Measurements from ENCODE around the gene PCDHGA1.
"Not testable (repeated sequence)": the region's sequence is repeated elsewhere in the genome, so short reads cannot be mapped to it uniquely, and the experiment has no call there.

Gene PCDHGA1

GRCh38 chr5:141330299-141331080 lies at the start of gene PCDHGA1:
PCDHGA1 (plus strand) TSS chr5:141330514.
- DNase-seq = no peak

- no peak for DNase-seq
These were observed 31.9 kb upstream of the PCDHGA1 start for GRCh38 chr5:141298376-141298775.

GRCh38 chr5:141303756-141304155 lies 26.6 kb upstream of the PCDHGA1 start, which contains the start of gene SLC25A2:
SLC25A2 (minus strand) TSS chr5:141304049; CDS start chr5:141303865, 184 bp downstream.
- no peak for DNase-seq

GRCh38 chr5:141306630-141307029 lies 23.7 kb upstream of the PCDHGA1 start:
- no peak for DNase-seq

- no peak for DNase-seq
These were observed 16.6 kb upstream of the PCDHGA1 start for GRCh38 chr5:141313711-141314110.

GRCh38 chr5:141316963-141317362 lies 13.4 kb upstream of the PCDHGA1 start:
- not testable (repeated sequence) for DNase-seq

- DNase-seq = no peak
These were observed 11.1 kb upstream of the PCDHGA1 start for GRCh38 chr5:141319202-141319601.

- no peak for DNase-seq
These were observed 10.6 kb upstream of the PCDHGA1 start for GRCh38 chr5:141319699-141320098.

- peak; percentile 43 to 93 (median 78) for DNase-seq
These were observed 9.8 kb upstream of the PCDHGA1 start, which contains the start of gene TAF7 for GRCh38 chr5:141320225-141321169. TAF7 (minus strand) TSS chr5:141320784; CDS start chr5:141320044, 740 bp downstream.

GRCh38 chr5:141322261-141322660 lies 8.1 kb upstream of the PCDHGA1 start:
- no peak for DNase-seq

GRCh38 chr5:141326088-141326854 lies 4.0 kb upstream of the PCDHGA1 start:
- DNase-seq = peak in 45 of 51 donors; percentile 1 to 78 (median 33)

GRCh38 chr5:141328231-141328630 lies 2.1 kb upstream of the PCDHGA1 start:
- no peak for DNase-seq

- DNase-seq = not testable (repeated sequence)
These were observed 2.3 kb downstream of the PCDHGA1 start for GRCh38 chr5:141332571-141332970.

GRCh38 chr5:141338538-141339306 lies 8.4 kb downstream of the PCDHGA1 start, which contains the start of gene PCDHGA2:
PCDHGA2 (plus strand) TSS chr5:141338760.
- no peak for DNase-seq

- DNase-seq = not testable (repeated sequence)
These were observed 10.6 kb downstream of the PCDHGA1 start for GRCh38 chr5:141340781-141341354.

GRCh38 chr5:141342773-141343172 lies 12.5 kb downstream of the PCDHGA1 start:
- DNase-seq = no peak

GRCh38 chr5:141343242-141343952 lies 13.1 kb downstream of the PCDHGA1 start, which contains the start of gene PCDHGA3:
PCDHGA3 (plus strand) TSS chr5:141343829; CDS start chr5:141344034, 205 bp downstream.
- no peak for DNase-seq

GRCh38 chr5:141343953-141344463 lies 13.7 kb downstream of the PCDHGA1 start:
- DNase-seq = no peak

- no peak for DNase-seq
These were observed 15.0 kb downstream of the PCDHGA1 start for GRCh38 chr5:141345327-141345726.
